DMS 273 (cell line): ENCODE measurements around the gene TGOLN2.

ENCODE experiments used
- DNase-seq: peaks from one replicate; lab custom pipeline; 2025; ENCODE audit not compliant: unreplicated experiment; lab: John Stamatoyannopoulos, UW

TGOLN2 gene

GRCh38 chr2:85309699-85310321, 18.0 kb downstream of the TGOLN2 start:
- peak; percentile 71 for DNase-seq

GRCh38 chr2:85308896-85309555, 18.8 kb downstream of the TGOLN2 start:
- peak; percentile 97 for DNase-seq

- no peak for DNase-seq
Measured at GRCh38 chr2:85308201-85308600, 19.6 kb downstream of the TGOLN2 start.

- DNase-seq: no peak
Measured at GRCh38 chr2:85307527-85307897, 20.3 kb downstream of the TGOLN2 start.

GRCh38 chr2:85303780-85304531, 23.8 kb downstream of the TGOLN2 start:
- no peak for DNase-seq

GRCh38 chr2:85302121-85302520, 25.7 kb downstream of the TGOLN2 start:
- no peak for DNase-seq

GRCh38 chr2:85291425-85292023, 36.3 kb downstream of the TGOLN2 start:
- DNase-seq: no peak

- DNase-seq: no peak
Measured at GRCh38 chr2:85288244-85288725, 39.5 kb downstream of the TGOLN2 start.

GRCh38 chr2:85287721-85288120, 40.1 kb downstream of the TGOLN2 start:
- DNase-seq: no peak

- no peak for DNase-seq
Measured at GRCh38 chr2:85286918-85287317, 40.9 kb downstream of the TGOLN2 start.

- no peak for DNase-seq
Measured at GRCh38 chr2:85283641-85284040, 44.1 kb downstream of the TGOLN2 start.

- DNase-seq: no peak
Measured at GRCh38 chr2:85282914-85283313, 44.9 kb downstream of the TGOLN2 start.

- no peak for DNase-seq
Measured at GRCh38 chr2:85281553-85281952, 46.2 kb downstream of the TGOLN2 start.

GRCh38 chr2:85278361-85278760, 49.4 kb downstream of the TGOLN2 start:
- no peak for DNase-seq

- no peak for DNase-seq
Measured at GRCh38 chr2:85277416-85278158, 50.2 kb downstream of the TGOLN2 start.

GRCh38 chr2:85276571-85277118, 51.1 kb downstream of the TGOLN2 start:
- no peak for DNase-seq

- DNase-seq: no peak
Measured at GRCh38 chr2:85275984-85276540, 51.7 kb downstream of the TGOLN2 start.

- peak; percentile 43 for DNase-seq
Measured at GRCh38 chr2:85273738-85274731, 53.8 kb downstream of the TGOLN2 start.

- DNase-seq: no peak
Measured at GRCh38 chr2:85272357-85272756, 55.4 kb downstream of the TGOLN2 start.
